Thymus (tissue), 11 donors: ENCODE results near the gene ADAMTS13. TPM values are rescaled to one million over a fixed set of nuclear protein-coding genes. Genes with fewer than 3 reads are reported as not detected.

Experiments
- DNase-seq, 9 donors: peaks; one replicate each; pipeline ENCODE4 v3.0.0-alpha.2; 2013; ENCODE audit warnings: low spot score in 9 of 9, low read depth in 6 of 9, missing footprints in 1 of 9
- H3K27ac ChIP-seq, 2 donors: one replicate each; pipeline ENCODE4 v1.5.1; 2013; ENCODE audit warnings: control low read depth in 1 of 2, low read depth in 1 of 2, low read length in 1 of 2, mild to moderate bottlenecking in 1 of 2, moderate library complexity in 1 of 2
- H3K27me3 ChIP-seq, 2 donors: one replicate each; pipeline ENCODE4 v1.5.1; 2013; ENCODE audit warnings: low read length in 1 of 2; ENCODE audit not compliant: control insufficient read depth in 2 of 2, insufficient read depth in 1 of 2
- H3K36me3 ChIP-seq, 2 donors: one replicate each; pipeline ENCODE4 v1.5.1; 2013; ENCODE audit warnings: low read length in 1 of 2, mild to moderate bottlenecking in 1 of 2, moderate library complexity in 1 of 2; ENCODE audit not compliant: control insufficient read depth in 2 of 2, insufficient read depth in 2 of 2
- H3K4me1 ChIP-seq, 2 donors: one replicate each; pipeline ENCODE4 v1.5.1; 2013; ENCODE audit warnings: low read length in 2 of 2; ENCODE audit not compliant: control insufficient read depth in 2 of 2, insufficient read depth in 2 of 2
- H3K4me3 ChIP-seq, 2 donors: one replicate each; pipeline ENCODE4 v1.5.1; 2013; ENCODE audit warnings: low read length in 2 of 2, control low read depth in 1 of 2, mild to moderate bottlenecking in 1 of 2
- H3K9me3 ChIP-seq, 2 donors: one replicate each; pipeline ENCODE4 v1.5.1; 2013; ENCODE audit warnings: low read length in 1 of 2, mild to moderate bottlenecking in 1 of 2; ENCODE audit not compliant: control insufficient read depth in 2 of 2, insufficient read depth in 1 of 2
- WGBS: extraction: QIAGEN DNeasy Blood & Tissue Kit; methylation state at CpG from one replicate; pipeline ENCODE4 v1.1.7; 2013; 5-methylcytosine and 5-hydroxymethylcytosine counted together
- polyA plus RNA-seq: library from polyadenylated mRNA; stranded (reverse); fragments of 200-250 nt; gene quantifications from one replicate; pipeline ENCODE4 v1.2.3, GENCODE V29; 2013
- total RNA-seq: library from RNA; stranded (reverse); fragments of 120-200 nt; gene quantifications from one replicate; pipeline ENCODE4 v1.2.4, GENCODE V29; 2013
- donor health status: healthy.

The ADAMTS13 gene
- total and polyA plus RNA-seq, 2 donors = 0.94 to 11.8 TPM

- peaks cover 0 to 6% of the 10 kb centered on the region in 2 donors for H3K4me1 ChIP-seq
- no peaks in the 10 kb centered on the region for H3K9me3 ChIP-seq
- 87% methylated on average over 11 of the region's 11 CpGs for WGBS
- peaks cover 0 to under 1% of the 10 kb centered on the region in 2 donors for H3K27me3 ChIP-seq
- no peak for DNase-seq
- no peak overlapping the region for H3K4me3 ChIP-seq
- H3K27ac ChIP-seq = no peak overlapping the region
- no peaks in the 10 kb centered on the region for H3K36me3 ChIP-seq
Measured at GRCh38 chr9:133453651-133454050, 31.5 kb downstream of the ADAMTS13 start.

DNA sequence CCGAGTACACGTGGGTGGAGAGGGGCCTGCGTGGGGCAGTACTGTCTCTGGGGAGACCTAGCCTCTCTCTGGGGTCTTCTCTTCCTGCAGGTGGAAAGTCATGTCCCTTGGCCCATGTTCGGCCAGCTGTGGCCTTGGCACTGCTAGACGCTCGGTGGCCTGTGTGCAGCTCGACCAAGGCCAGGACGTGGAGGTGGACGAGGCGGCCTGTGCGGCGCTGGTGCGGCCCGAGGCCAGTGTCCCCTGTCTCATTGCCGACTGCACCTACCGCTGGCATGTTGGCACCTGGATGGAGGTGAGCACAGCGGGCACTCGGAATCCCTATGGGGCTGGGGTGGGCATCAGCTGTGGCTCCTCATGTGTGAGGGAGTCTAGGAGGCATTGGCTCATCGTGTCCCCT is 32.2 kb downstream of the ADAMTS13 start:
- peaks cover 4 to 12% of the 10 kb centered on the region in 2 donors for H3K4me1 ChIP-seq
- no peaks in the 10 kb centered on the region for H3K9me3 ChIP-seq
- no peak overlapping the region for H3K4me3 ChIP-seq
- H3K27me3 ChIP-seq = peaks cover 0 to 4% of the 10 kb centered on the region in 2 donors
- no peak for DNase-seq
- WGBS = 94% methylated on average over 19 of the region's 19 CpGs
- H3K27ac ChIP-seq = no peak overlapping the region
- no peaks in the 10 kb centered on the region for H3K36me3 ChIP-seq

DNA sequence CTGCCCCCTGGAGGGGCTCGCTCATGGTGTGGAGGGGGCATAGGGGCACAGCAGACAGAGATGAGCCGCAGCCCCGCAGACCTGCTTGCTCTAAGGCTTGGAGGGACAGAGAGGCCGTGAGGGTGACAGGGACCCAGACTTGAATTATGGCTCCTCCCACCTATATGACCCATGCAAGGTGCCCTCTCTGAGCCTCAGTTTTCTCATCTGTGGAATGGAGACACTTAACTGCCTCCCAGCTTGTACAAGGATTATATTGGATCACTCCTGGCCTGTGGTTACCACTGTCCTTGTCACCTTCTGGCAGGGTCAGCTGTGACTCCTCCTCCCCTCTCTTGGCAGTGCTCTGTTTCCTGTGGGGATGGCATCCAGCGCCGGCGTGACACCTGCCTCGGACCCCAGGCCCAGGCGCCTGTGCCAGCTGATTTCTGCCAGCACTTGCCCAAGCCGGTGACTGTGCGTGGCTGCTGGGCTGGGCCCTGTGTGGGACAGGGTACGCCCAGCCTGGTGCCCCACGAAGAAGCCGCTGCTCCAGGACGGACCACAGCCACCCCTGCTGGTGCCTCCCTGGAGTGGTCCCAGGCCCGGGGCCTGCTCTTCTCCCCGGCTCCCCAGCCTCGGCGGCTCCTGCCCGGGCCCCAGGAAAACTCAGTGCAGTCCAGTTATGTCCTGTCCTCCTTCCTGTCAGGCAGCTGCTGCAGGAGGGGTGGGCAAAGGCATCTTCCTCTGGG is 32.9 kb downstream of the ADAMTS13 start:
- Histone ChIP-seq H3K9me3 (no peaks in the 10 kb centered on the region), H3K27me3 (peaks cover 0 to 4% of the 10 kb centered on the region in 2 donors), H3K36me3 (no peaks in the 10 kb centered on the region), H3K27ac (no peak overlapping the region), H3K4me3 (no peak overlapping the region), H3K4me1 (peaks cover 6 to 13% of the 10 kb centered on the region in 2 donors)
- 97% methylated on average over 20 of the region's 20 CpGs for WGBS
- no peak for DNase-seq

DNA sequence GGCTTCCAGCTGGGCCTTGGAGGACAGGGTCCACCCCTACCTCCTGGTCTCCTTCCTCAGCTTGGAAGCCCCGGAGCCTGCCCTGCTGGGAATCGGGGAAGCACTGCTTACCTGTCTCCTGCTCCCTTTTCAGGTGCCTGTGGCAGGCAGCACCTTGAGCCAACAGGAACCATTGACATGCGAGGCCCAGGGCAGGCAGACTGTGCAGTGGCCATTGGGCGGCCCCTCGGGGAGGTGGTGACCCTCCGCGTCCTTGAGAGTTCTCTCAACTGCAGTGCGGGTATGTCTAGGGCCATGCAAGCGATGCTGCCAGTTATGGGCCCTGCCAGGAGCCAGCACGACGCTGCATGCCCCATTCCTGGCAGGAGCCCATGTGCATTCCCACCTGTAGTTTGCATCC is 33.8 kb downstream of the ADAMTS13 start:
- Histone ChIP-seq H3K4me1 (peaks cover 6 to 20% of the 10 kb centered on the region in 2 donors), H3K9me3 (no peaks in the 10 kb centered on the region), H3K4me3 (no peak overlapping the region), H3K36me3 (no peaks in the 10 kb centered on the region), H3K27ac (no peak overlapping the region), H3K27me3 (peaks cover 0 to 7% of the 10 kb centered on the region in 2 donors)
- WGBS = 98% methylated on average over 11 of the region's 11 CpGs
- no peak for DNase-seq

GRCh38 chr9:133456409-133456808 is 34.2 kb downstream of the ADAMTS13 start:
- Histone ChIP-seq H3K4me3 (no peak overlapping the region), H3K27me3 (peaks cover 0 to 7% of the 10 kb centered on the region in 2 donors), H3K9me3 (no peaks in the 10 kb centered on the region), H3K36me3 (no peaks in the 10 kb centered on the region), H3K27ac (no peak overlapping the region), H3K4me1 (peaks cover 6 to 22% of the 10 kb centered on the region in 2 donors)
- DNase-seq = no peak
- 97% methylated on average over 9 of the region's 9 CpGs for WGBS

GRCh38 chr9:133457233-133457632 is 35.1 kb downstream of the ADAMTS13 start:
- DNase-seq = no peak
- WGBS = 94% methylated on average over 13 of the region's 13 CpGs

GRCh38 chr9:133457748-133458147 is 35.6 kb downstream of the ADAMTS13 start:
- DNase-seq = no peak
- H3K27me3 ChIP-seq = peaks cover 0 to 9% of the 10 kb centered on the region in 2 donors

More at GRCh38 chr9:133457233-133457632, 35.1 kb downstream of the ADAMTS13 start:
- Histone ChIP-seq H3K4me1 (peaks cover 6 to 26% of the 10 kb centered on the region in 2 donors), H3K27ac (no peak overlapping the region), H3K27me3 (peaks cover 0 to 7% of the 10 kb centered on the region in 2 donors), H3K9me3 (no peaks in the 10 kb centered on the region), H3K4me3 (no peak overlapping the region), H3K36me3 (no peaks in the 10 kb centered on the region)

GRCh38 chr9:133458643-133459312 is 36.6 kb downstream of the ADAMTS13 start:
- WGBS = 81% methylated on average over 16 of the region's 16 CpGs
- no peak for DNase-seq
- no peaks in the 10 kb centered on the region for H3K36me3 ChIP-seq
- H3K4me1 ChIP-seq = peaks cover 6 to 33% of the 10 kb centered on the region in 2 donors
- H3K9me3 ChIP-seq = no peaks in the 10 kb centered on the region
- no peak overlapping the region for H3K27ac ChIP-seq
- peaks cover 0 to 9% of the 10 kb centered on the region in 2 donors for H3K27me3 ChIP-seq
- peak overlapping the region in 1 of 2 donors; percentile 76 for H3K4me3 ChIP-seq

More at GRCh38 chr9:133457748-133458147, 35.6 kb downstream of the ADAMTS13 start:
- Histone ChIP-seq H3K27ac (no peak overlapping the region), H3K36me3 (no peaks in the 10 kb centered on the region), H3K4me3 (no peak overlapping the region), H3K4me1 (peaks cover 6 to 32% of the 10 kb centered on the region in 2 donors), H3K9me3 (no peaks in the 10 kb centered on the region)
- 98% methylated on average over 11 of the region's 11 CpGs for WGBS
